Vagina (tissue), 2 donors: ENCODE data around the gene DBT.
"Not testable (repeated sequence)": the region's sequence is repeated elsewhere in the genome, so short reads cannot be mapped to it uniquely, and the experiment has no call there.

Source experiments
- POLR2A ChIP-seq, 2 donors: fragments of 450-650 bp; IDR thresholded peaks; one replicate each; pipeline ENCODE4 v1.6.1; 2017; ENCODE audit warnings: antibody characterized with exemption in 2 of 2, mild to moderate bottlenecking in 2 of 2, moderate library complexity in 2 of 2
- POLR2AphosphoS5 ChIP-seq, 2 donors: sonication (generic); formaldehyde crosslinking; IDR thresholded peaks; one replicate each; pipeline ENCODE4 v1.9.0; 2017; ENCODE audit warnings: antibody characterized with exemption in 2 of 2, mild to moderate bottlenecking in 2 of 2, low read depth in 1 of 2; ENCODE audit not compliant: insufficient read depth in 1 of 2
- TF ChIP-seq, protein P1 (sequence below), 3 experiments: fragments of 450-650 bp in 2 of 3; fragments of 200-600 bp in 1 of 3; sonication (generic) in 1 of 3; IDR thresholded peaks; one replicate each; pipeline ENCODE4 v1.5.1; 2017 to 2019; ENCODE audit warnings: antibody characterized with exemption in 3 of 3, mild to moderate bottlenecking in 2 of 3, moderate library complexity in 2 of 3

DNA sequence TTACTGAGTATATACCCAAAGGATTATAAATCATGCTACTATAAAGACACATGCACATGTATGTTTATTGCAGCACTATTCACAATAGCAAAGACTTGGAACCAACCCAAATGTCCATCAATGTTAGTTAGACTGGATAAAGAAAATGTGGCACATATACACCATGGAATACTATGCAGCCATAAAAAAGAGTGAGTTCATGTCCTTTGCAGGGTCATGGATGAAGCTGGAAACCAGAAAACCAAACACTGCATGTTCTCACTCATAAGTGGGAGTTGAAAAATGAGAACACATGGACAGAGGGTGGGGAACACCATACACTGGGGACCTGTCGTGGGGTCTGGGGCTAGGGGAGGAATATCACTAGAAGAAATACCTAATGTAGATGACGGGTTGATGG lies 44.0 kb downstream of the DBT start:
- not testable (repeated sequence) for TF ChIP-seq POLR2A (IDR thresholded peaks at IDR 0.05); POLR2AphosphoS5 (IDR thresholded peaks at IDR 0.05; ENCODE audit: insufficient read depth in 1 of 2, low read depth in 1 of 2)
- TF ChIP-seq, protein P1, sequence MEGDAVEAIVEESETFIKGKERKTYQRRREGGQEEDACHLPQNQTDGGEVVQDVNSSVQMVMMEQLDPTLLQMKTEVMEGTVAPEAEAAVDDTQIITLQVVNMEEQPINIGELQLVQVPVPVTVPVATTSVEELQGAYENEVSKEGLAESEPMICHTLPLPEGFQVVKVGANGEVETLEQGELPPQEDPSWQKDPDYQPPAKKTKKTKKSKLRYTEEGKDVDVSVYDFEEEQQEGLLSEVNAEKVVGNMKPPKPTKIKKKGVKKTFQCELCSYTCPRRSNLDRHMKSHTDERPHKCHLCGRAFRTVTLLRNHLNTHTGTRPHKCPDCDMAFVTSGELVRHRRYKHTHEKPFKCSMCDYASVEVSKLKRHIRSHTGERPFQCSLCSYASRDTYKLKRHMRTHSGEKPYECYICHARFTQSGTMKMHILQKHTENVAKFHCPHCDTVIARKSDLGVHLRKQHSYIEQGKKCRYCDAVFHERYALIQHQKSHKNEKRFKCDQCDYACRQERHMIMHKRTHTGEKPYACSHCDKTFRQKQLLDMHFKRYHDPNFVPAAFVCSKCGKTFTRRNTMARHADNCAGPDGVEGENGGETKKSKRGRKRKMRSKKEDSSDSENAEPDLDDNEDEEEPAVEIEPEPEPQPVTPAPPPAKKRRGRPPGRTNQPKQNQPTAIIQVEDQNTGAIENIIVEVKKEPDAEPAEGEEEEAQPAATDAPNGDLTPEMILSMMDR (IDR thresholded peaks at IDR 0.05) = not testable (repeated sequence)
